HG02798 (cell line): Measurements from ENCODE around the gene SLC38A10.

ENCODE experiments used
- ATAC-seq: cut with Tn5 transposase; IDR thresholded peaks from one replicate; pipeline ENCODE4 v1.9.1; 2021; ENCODE audit warnings: mild to moderate bottlenecking; ENCODE audit not compliant: unreplicated experiment, poor library complexity

SLC38A10 gene

GRCh38 chr17:81295031-81295675, at the start of gene SLC38A10:
SLC38A10 (minus strand) TSS chr17:81295307; CDS start chr17:81294921, 386 bp downstream.
- ATAC-seq = peak; percentile 92

DNA sequence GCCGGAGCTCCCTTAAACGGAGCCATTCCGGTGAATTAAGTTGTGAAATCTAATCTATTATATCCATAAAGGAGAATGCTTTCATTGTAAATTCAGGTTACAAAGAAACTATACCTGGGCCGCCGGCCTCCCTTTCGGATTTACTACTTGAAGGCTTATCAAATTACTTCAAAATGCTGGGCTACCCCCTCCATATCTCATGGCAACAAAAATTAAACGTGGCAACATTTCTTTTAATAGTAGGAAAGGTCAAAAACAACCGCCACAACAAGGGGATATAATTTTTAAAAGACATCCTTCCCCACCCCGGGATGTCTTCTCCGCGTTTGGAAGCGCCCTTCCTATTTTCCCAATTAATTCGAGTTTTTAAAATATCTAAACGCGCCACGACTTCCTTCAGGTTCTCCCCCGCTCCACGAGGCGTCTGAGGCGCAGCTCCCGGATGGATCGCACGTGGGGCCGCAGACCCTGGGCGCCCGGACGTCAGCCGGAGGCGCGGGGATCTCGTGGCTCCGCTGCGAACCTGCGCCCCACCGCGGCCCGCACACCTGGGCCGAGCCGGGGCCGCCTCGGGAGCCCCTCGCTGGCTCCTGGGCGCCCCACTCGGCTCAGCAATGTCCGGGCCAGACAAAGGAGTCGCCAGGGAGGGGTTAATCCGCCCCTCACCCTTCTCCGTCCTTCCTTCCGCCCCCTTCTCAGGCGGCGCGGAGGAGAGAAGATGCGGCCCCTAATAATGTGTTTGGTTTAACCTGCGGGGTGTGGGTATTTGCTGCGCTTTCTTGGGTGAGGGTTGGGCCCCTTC, 47.4 kb upstream of the SLC38A10 start:
- ATAC-seq = no peak

DNA sequence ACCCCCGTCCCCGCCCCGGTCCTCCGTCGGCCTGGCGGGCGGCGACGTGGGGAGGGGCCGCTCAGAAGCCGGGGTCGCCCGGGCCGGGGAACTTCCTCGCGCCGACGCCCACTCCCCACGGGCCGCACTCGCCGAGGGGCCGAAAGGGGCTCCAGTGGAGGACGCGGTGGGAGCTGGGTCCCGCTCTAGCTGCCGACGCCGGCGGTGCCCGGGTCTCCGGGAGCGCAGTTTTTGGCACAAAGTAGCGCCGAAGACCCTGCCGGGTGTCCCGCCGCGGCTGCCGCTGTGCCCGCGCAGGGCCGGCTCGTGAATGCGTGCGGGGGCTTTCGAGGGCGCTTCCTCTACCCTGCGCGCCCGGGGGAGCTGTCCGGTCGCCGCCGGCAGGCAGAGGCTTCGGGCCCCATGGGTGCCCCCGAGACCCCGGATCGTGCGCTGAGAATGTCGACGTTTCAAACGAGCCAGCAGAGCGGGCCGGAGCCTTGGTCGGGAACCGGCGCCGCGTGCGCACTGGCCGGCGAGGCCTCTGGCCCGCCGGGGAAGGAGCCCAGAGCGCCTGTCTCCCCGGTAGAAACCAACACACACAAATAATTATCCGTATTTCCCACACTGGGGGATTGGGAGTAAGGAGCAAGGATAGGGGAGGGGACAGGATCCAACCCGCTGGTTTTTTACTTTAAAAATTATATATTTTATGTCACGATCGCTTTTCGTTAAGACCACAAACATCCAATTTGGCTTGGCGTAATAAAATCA, 46.6 kb upstream of the SLC38A10 start:
- ATAC-seq = no peak

GRCh38 chr17:81340607-81341515, 45.8 kb upstream of the SLC38A10 start:
- no peak for ATAC-seq

DNA sequence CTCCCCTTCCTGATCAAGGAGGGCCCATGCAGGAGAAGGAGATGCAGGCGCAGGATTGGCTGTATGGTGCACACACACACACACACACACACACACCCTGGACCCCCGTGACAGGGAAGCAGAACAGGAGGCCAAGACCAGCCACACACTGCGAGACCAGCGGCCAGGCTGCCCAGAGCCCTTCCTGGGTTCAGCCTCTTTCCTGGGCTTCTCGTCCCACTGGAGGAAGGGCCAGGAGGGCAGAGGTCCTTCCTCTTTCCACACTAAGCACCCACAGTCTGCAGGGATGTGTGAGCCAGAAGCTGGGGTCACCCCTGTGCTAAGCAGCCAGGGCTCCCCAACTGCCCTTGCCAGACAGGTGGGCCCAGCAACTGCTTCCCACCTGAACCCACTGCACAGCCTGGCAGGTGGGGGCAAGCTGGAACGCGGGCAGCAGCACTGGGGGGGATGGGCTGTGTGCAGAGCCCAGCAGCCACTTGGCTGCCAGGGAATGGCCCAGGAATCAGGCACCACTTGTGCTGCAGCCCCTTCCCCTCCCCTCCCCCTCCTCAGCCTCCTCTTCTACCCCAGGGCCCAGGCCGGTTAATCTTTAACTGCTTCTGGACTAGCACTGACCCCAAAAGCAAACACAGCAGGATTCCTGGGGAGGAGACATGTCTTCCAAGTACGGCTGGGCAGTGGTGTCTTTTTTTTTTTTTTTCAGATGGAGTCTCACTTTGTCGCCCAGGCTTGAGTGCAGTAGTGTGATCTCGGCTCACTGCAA, 44.6 kb upstream of the SLC38A10 start:
- no peak for ATAC-seq

DNA sequence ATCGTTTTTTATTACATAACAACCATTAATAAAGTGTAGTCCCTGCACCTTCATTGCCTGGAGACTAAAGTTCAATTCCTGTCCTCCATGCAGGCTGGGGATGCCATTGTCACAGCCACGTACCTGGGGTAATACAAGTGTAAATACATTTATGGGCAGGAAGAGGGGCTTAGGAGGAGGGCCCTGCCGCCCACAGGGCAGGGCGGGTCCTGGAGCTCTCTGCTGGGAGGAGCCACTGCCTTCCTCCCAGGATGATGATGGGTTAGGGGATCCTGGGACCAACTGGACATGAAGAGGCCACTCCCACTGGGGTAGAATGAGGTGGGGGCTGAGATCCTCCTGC, 44.1 kb upstream of the SLC38A10 start:
- no peak for ATAC-seq

DNA sequence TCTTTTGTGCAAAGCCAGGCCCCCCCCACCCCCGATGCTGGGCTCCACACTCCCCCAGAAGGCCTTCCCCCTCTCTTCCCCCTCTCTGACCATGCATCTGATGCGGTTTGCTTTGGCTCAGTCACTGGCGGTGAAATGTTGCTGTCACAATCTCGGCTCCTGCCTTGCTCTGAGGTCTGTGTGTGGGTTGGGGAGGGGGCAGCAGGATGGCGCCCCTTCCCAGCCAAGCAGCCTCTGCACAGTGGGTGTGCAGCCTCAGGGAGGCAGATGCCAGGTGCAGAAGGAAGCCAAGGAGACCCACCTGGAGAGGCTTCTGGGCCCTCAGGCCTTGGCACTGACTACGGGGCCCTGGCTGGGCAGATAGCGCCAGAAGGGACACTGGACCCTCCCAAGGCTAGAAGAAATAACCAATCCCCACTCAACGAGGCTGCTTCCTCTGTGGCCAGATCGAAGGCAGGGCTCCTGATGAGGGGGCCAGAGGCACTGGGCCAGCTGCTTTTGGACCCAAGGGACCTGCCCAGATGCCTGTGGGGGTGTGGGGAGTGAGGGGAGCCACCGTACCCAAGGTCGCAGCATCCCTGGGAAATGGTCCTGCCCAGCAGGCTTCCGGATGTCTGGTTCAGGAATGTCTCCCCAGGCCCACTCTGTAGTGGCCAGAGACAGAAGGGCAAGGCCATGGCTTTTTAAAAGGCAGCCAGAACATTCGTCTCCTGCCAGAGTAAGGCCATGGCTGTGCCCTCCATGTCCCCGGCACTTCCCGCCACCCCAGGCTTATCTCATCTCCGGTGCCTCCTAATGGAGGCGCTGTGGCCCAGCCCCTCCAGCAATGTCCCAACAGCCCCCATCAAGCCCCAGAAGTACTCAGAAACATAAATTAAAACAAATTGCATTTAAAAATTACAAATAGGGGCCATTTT, 43.4 kb upstream of the SLC38A10 start:
- no peak for ATAC-seq

DNA sequence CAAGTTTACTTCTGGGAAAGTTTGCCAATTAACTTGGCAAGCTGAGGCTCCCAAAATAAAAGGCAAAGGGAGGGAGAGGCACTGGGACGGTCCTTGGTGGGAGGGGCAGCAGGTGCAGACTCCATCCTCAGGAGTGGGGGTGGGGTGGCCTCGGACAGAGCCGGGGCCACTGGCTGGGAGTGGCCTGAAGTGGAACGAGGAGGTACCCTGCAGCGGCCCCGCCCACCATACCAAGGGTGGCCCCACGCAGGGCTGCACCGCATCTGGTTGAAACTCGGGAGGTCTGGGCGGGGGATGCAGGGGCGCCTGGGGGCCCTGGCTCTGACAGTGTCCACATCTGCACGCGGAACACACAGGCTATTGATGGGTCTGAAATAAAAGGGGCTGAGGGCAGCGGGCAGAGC, 42.4 kb upstream of the SLC38A10 start:
- no peak for ATAC-seq

DNA sequence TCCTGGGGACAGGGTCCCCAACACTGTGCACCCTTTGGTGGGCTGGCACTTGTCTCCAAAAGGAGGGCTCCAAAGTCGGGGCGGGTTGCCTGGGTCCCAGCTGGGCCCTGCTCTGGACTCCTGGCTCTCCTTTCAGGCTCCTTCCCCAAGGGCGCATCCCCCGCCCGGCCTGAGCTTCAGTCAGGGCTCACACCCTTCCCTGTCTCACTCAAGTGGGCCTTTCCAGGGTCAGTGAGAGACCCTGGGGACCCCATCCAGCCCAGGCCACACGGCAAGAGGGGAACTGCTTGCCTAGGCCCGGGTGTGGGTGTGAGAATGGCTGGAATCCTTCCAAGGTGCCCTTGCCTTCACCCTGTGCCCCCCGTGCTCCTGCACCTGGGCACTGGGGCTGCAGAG, 41.8 kb upstream of the SLC38A10 start:
- no peak for ATAC-seq

GRCh38 chr17:81336296-81336929, 41.3 kb upstream of the SLC38A10 start:
- no peak for ATAC-seq

DNA sequence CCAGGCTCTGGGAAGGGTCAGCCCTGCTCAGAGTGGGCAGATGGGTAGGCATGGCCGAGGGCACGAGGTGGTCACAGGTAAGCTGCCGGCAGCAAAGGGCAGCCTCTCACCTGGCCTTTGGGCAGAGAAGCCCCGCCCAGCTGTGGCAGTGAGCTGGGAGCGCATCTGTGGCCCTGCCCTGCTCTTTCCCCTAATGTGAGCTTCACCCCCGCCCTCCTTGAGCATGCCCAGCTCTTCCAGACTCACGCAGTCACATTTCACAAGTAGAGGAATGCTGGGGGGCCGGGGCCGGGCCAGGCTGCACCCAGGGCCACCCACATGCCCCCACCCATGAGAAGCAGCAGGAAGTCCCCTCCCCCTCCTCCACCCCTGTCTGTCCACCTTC, 40.7 kb upstream of the SLC38A10 start:
- no peak for ATAC-seq

DNA sequence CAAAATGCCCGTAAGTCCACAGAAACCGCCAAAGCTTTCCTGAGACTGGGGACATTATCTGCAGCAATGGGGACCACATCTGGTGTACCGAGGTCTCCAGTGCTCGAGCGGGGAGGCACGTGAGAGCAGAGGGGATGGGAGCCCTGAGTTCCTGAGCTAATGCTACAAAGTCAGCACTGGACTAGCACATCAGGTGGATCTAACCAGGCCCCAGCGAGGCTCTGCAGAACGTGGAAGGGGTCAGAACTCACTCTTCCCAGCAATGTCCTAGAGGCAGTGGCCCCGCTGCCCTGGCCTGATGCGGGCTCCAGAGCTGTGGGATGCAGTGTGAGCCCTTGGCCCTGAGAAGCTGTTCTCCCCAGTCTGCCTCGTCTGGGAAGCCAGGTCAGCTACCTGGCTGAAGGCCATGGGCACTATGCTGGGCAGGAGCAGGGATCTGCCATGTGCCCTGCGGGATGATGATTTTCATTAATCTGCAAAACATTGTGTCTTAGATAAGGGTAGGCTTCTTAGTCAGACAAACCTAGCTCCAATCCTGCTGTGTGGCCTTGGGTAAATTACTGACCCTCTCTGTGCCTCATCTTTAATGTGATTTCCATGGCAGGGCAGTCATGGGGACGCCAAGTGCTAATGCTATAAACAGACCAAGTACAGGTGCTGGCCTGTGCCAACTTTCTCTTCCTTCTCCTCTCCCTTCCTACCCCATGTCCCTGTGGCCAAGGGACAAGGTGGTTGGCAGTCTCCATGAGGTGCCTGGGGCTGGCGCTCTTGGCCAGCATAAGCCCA, 40.1 kb upstream of the SLC38A10 start:
- no peak for ATAC-seq

GRCh38 chr17:81334391-81334901, 39.3 kb upstream of the SLC38A10 start:
- no peak for ATAC-seq

DNA sequence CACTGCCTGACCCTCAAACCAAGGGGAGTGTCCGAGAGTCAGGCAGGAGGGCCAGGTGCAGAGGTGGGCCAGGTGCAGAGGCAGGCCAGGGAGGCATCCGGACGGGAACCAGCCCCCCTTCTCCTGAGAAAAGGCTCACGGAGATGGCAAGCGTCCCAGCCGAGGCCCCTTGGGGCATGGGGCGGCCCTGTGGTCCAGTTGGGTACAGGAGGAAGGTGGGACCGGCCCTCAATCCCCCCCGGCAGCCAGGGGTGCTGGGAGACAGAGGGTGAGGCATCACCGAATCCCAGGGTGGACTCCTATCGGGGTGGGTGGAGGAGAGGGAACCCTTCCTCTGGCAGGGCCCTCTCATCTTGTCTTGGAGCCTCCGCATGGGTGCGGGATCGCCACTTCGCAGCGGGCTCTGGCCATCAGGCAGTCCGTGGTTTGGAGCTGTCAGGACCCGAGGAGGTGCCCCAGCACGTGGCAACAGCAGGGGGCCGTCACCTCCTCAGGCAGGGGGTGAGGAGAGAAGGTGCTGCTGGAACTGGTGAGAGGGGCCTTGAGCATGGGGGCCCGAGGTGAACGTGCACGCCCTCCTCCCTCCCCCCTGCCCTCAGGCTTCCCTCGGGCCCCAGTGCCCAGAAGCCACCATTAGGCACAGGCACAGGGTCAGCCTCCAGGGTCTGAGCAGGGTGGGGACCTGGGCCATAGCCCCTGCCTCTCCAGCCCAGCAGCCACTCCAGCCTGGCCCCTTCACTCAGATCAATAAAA, 38.7 kb upstream of the SLC38A10 start:
- no peak for ATAC-seq

- no peak for ATAC-seq
Observed at GRCh38 chr17:81332914-81333528, 37.9 kb upstream of the SLC38A10 start.
